HL-60 (cell line): ENCODE results near the gene PNLIPRP3.

ENCODE experiments used
- CTCF ChIP-seq: IDR thresholded peaks from one replicate; pipeline ENCODE4 v1.5.1; 2011; ENCODE audit warnings: low read length, control low read depth, inconsistent platforms; ENCODE audit not compliant: insufficient read depth
- GABPA ChIP-seq: IDR thresholded peaks from 2 replicates; pipeline ENCODE4 v1.6.1; 2012; ENCODE audit warnings: low read depth
- POLR2AphosphoS5 ChIP-seq: IDR thresholded peaks from 2 replicates; pipeline ENCODE4 v1.6.1; 2012; ENCODE audit warnings: low read depth
- SPI1 ChIP-seq: IDR thresholded peaks from 2 replicates; pipeline ENCODE4 v1.6.1; 2012; ENCODE audit warnings: low read depth, mild to moderate bottlenecking, borderline replicate concordance

GRCh38 chr10:116444527-116445142, 17.0 kb downstream of the PNLIPRP3 start:
- TF ChIP-seq CTCF (peak; percentile 58), SPI1 (no peak), GABPA (no peak), POLR2AphosphoS5 (no peak)
